ENCODE measurements around the gene KSR2. TPM values are rescaled to one million over a fixed set of nuclear protein-coding genes. Genes with fewer than 3 reads are reported as not detected.
"Not testable (repeated sequence)": the region's sequence is repeated elsewhere in the genome, so short reads cannot be mapped to it uniquely, and the experiment has no call there.

The KSR2 gene
- total RNA-seq, 2 donors from 2014 or later: 1.2 to 1.3 TPM

DNA sequence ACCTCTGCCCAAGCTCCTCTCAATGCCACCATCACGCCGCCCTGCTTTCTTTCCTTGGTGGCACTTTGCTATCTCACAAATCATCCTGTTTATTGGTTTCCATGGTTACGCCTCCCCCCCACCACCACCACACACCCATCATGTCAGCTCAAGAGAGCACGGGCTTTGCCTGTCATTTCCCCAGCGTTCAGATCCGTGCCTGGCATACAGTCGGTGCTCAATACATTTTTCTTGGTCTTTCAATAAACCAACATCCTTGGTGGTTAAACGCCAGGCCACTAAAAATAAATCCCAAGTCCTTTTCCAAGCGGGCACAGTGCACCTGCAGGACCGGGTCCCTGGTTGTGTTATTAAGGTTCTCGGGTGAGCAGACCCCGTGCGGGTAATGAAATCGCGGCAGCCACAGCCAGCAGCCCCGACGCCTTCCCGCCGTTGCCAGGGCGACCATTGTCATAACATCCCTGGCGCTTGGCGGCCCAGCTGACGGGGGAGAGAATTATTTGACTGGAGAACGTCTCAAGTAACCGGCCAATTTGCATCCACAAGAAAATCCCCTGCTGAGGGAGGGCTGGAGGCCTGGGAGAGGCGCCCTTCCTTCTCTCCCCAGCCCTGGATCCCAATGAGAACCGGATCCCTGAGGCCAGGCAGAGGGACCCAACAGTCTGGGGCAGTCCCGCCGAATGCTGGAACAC lies 92.9 kb downstream of the KSR2 start:
- Histone ChIP-seq H3K4me3 (no peak overlapping the region), H3K4me1 (no peaks in the 10 kb centered on the region), H3K27ac (no peak overlapping the region), H3K36me3 (no peaks in the 10 kb centered on the region), H3K9ac (ENCODE audit: low read depth in 2 of 2, low read length in 2 of 2) (no peak overlapping the region), H3K27me3 (no peaks in the 10 kb centered on the region), H3K9me3 (no peaks in the 10 kb centered on the region)
- DNase-seq: no peak
- TF ChIP-seq, protein P1, sequence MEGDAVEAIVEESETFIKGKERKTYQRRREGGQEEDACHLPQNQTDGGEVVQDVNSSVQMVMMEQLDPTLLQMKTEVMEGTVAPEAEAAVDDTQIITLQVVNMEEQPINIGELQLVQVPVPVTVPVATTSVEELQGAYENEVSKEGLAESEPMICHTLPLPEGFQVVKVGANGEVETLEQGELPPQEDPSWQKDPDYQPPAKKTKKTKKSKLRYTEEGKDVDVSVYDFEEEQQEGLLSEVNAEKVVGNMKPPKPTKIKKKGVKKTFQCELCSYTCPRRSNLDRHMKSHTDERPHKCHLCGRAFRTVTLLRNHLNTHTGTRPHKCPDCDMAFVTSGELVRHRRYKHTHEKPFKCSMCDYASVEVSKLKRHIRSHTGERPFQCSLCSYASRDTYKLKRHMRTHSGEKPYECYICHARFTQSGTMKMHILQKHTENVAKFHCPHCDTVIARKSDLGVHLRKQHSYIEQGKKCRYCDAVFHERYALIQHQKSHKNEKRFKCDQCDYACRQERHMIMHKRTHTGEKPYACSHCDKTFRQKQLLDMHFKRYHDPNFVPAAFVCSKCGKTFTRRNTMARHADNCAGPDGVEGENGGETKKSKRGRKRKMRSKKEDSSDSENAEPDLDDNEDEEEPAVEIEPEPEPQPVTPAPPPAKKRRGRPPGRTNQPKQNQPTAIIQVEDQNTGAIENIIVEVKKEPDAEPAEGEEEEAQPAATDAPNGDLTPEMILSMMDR (IDR thresholded peaks at IDR 0.05): no peak
- intact Hi-C loops (cut with DNase I): loop anchor here (5.0 kb wide), 1 partner anchor 151 kb away; no protein-coding TSS in a partner anchor

DNA sequence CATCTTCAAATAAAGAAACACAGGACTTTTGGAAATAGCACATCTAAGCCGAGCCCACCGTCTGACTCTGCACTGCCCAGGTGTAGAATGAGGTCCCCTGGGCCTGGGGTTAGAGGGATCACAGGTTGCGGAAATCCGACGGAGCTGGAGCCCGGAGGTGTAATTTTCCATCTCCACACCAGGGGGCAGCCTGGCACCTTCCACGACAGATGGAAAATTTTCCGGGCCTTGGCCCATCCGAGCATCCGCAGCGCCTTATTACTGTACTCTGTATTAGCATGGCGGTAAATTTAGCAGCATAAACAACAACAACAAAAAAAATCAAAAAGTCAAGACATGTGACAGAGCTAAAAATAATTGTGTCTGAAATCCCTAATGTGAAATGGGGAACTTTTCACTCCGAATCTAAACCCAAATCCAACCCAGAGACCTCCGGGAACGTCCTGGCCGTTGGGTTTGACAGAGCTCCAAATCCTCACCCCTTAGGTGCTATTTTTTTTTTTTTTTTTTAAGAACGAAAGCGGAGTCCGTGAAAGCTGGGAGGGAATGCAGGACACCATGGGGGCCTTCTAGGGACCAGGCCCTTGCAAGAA lies 93.9 kb downstream of the KSR2 start:
- Histone ChIP-seq H3K9me3 (no peaks in the 10 kb centered on the region), H3K4me3 (no peak overlapping the region), H3K9ac (ENCODE audit: low read depth in 2 of 2, low read length in 2 of 2) (no peak overlapping the region), H3K36me3 (no peaks in the 10 kb centered on the region), H3K27me3 (no peaks in the 10 kb centered on the region), H3K27ac (no peak overlapping the region), H3K4me1 (no peaks in the 10 kb centered on the region)
- peak; percentile 74 for DNase-seq
- TF ChIP-seq, protein P1 (IDR thresholded peaks at IDR 0.05): peak; percentile 96
- intact Hi-C loops (cut with DNase I): loop anchor here (5.0 kb wide), 1 partner anchor 152 kb away; no protein-coding TSS in a partner anchor

DNA sequence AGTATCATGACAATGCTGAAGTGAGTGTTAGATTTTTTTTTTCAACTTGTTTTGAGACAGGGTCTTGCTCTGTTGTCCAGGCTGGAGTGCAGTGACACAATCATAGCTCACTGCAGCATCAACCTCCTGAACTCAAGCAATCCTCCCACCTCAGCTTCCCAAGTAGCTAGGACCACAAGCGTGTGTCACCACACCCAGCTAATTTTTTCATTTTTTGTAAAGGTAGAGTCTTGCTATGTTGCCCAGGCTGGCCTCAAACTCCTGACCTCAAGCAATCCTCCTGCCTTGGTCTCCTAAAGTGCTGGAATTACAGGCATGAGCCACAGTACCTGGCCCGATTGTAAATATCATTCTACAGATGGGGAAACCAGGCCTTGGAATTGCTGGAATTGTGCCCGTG lies 94.6 kb downstream of the KSR2 start:
- DNase-seq; H3K4me1 ChIP-seq; H3K36me3 ChIP-seq; H3K27me3 ChIP-seq; H3K27ac ChIP-seq; H3K4me3 ChIP-seq; H3K9me3 ChIP-seq; intact Hi-C loops (cut with DNase I); H3K9ac ChIP-seq (ENCODE audit: low read depth in 2 of 2, low read length in 2 of 2): not testable (repeated sequence)

DNA sequence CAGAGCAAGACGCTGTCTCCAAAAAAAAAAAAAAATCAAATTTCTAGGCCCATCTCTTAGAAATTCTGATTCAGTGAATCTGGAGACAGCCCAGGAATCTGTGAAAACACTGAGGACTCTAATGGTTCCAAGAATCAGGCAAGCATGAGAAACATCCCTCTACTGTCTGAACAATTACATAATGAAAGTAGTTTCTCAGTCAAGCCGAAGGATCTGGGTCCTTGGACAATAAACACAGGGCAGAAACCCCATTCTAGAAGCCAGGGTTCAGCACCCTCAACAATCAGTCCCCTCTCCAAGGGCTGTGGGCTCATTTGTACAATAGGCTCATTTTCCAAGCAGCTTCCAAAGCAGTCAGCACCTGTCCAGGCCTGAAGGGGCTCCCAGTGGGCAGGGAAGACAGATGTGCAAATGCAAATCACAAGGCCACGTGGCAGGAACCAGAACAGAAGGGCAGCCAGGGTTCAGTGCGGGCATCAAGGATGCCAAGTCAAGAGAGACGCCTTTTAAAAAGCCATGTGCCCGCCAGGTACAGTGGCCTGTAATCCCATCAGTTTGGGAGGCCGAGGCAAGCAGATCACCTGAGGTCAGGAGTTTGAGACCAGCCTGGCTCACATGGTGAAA lies 96.1 kb downstream of the KSR2 start:
- Histone ChIP-seq H3K4me3 (no peak overlapping the region), H3K9ac (ENCODE audit: low read depth in 2 of 2, low read length in 2 of 2) (no peak overlapping the region), H3K36me3 (no peaks in the 10 kb centered on the region), H3K27ac (no peak overlapping the region), H3K27me3 (no peaks in the 10 kb centered on the region), H3K9me3 (no peaks in the 10 kb centered on the region), H3K4me1 (no peaks in the 10 kb centered on the region)
- intact Hi-C loops (cut with DNase I): no loop called here
- no peak for DNase-seq
- TF ChIP-seq, protein P1 (IDR thresholded peaks at IDR 0.05): no peak

DNA sequence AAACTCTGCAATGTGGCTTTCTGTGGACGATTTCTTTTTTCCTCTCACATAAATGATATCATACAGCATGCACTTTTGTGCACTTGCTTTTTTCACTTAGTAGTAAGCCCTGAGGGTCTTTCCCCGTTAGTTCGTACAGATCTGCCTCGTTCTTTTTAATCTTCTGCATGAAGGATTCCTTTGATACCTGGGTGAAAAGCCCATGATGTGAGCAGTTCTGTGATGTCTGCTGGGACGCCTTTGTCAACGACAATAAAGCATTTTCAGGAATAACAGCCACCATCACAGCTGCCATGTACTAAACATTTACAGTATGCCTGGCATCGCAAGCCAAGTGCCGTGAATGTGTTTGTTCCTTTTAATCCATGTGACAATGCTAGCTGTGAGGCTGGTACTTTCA lies 99.2 kb downstream of the KSR2 start:
- H3K27ac ChIP-seq: no peak overlapping the region
- H3K27me3 ChIP-seq: no peaks in the 10 kb centered on the region
- H3K9me3 ChIP-seq: no peaks in the 10 kb centered on the region
- intact Hi-C loops (cut with DNase I): no loop called here
- no peaks in the 10 kb centered on the region for H3K4me1 ChIP-seq
- no peaks in the 10 kb centered on the region for H3K36me3 ChIP-seq
- no peak for DNase-seq
- H3K4me3 ChIP-seq: no peak overlapping the region
- TF ChIP-seq, protein P1 (IDR thresholded peaks at IDR 0.05): no peak
- no peak overlapping the region for H3K9ac ChIP-seq (ENCODE audit: low read depth in 2 of 2, low read length in 2 of 2)

DNA sequence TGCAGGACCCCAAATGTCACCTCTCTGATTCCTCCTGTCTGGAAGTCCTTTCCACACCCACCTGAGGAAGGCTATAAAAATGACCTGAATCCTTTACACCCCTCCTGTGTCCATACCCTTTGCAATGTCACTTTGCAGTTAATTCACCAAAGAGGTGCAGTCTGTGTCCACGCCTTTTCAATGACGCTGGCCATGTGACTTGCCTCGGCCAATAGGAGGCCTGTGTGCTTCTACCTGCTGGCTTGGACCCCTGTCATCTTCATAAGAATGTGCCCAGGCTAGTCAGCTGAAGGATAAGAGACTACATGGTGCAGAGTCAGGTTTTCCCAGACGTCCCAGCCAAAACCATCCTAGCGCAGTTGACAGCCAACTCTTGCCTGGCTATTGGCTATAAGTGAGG lies 101.4 kb downstream of the KSR2 start:
- Histone ChIP-seq H3K9me3 (no peaks in the 10 kb centered on the region), H3K27me3 (no peaks in the 10 kb centered on the region), H3K4me1 (no peaks in the 10 kb centered on the region), H3K27ac (no peak overlapping the region), H3K4me3 (no peak overlapping the region), H3K36me3 (no peaks in the 10 kb centered on the region), H3K9ac (ENCODE audit: low read depth in 2 of 2, low read length in 2 of 2) (no peak overlapping the region)
- TF ChIP-seq, protein P1 (IDR thresholded peaks at IDR 0.05): no peak
- intact Hi-C loops (cut with DNase I): no loop called here
- DNase-seq: no peak

Data from colonic mucosa (tissue), 4 donors.